Mesendoderm (in vitro differentiated cells): Measurements from ENCODE around the gene IFT57.
A peak's percentile ranks its signal among the peaks of the same experiment; 100 is the strongest.

Experiments
- DNase-seq: peaks from one replicate; pipeline ENCODE4 v3.0.0; 2013
- H2AK5ac ChIP-seq: 2 replicates; pipeline ENCODE4 v1.6.1; 2013; ENCODE audit warnings: low read length, inconsistent platforms
- H2BK120ac ChIP-seq: 2 replicates; pipeline ENCODE4 v1.6.1; 2013; ENCODE audit warnings: low read depth, mild to moderate bottlenecking, low read length, moderate library complexity, mixed read lengths
- H2BK15ac ChIP-seq: replicated peaks from 2 replicates; pipeline ENCODE4 v1.6.1; 2013; ENCODE audit warnings: low read depth, mild to moderate bottlenecking, moderate library complexity
- H2BK5ac ChIP-seq: 2 replicates; pipeline ENCODE4 v1.6.1; 2013; ENCODE audit warnings: low read length, inconsistent platforms
- H3K18ac ChIP-seq: 2 replicates; pipeline ENCODE4 v1.6.1; 2013; ENCODE audit warnings: mild to moderate bottlenecking, low read length, mixed read lengths
- H3K23ac ChIP-seq: one replicate; pipeline ENCODE4 v1.6.1; 2013; ENCODE audit warnings: low read length
- H3K27ac ChIP-seq: 2 replicates; pipeline ENCODE4 v1.5.1; 2013; ENCODE audit warnings: low read depth, mild to moderate bottlenecking, inconsistent platforms, low read length, moderate library complexity
- H3K27me3 ChIP-seq: 2 replicates; pipeline ENCODE4 v1.6.1; 2013; ENCODE audit warnings: low read length, control low read depth, mild to moderate bottlenecking, inconsistent platforms; ENCODE audit not compliant: insufficient read depth, poor library complexity
- H3K36me3 ChIP-seq: 2 replicates; pipeline ENCODE4 v1.6.1; 2013; ENCODE audit warnings: low read length, inconsistent platforms; ENCODE audit not compliant: control insufficient read depth, insufficient read depth
- H3K4ac ChIP-seq: one replicate; pipeline ENCODE4 v1.6.1; 2013; ENCODE audit warnings: low read depth, mild to moderate bottlenecking, low read length, moderate library complexity
- H3K4me1 ChIP-seq: 2 replicates; pipeline ENCODE4 v1.6.1; 2013; ENCODE audit warnings: low read depth, low read length, inconsistent platforms; ENCODE audit not compliant: control insufficient read depth
- H3K4me2 ChIP-seq: 2 replicates; pipeline ENCODE4 v1.6.1; 2013; ENCODE audit warnings: low read length
- H3K4me3 ChIP-seq: 2 replicates; pipeline ENCODE4 v1.5.1; 2013; ENCODE audit warnings: mild to moderate bottlenecking, low read length
- H3K56ac ChIP-seq: one replicate; pipeline ENCODE4 v1.6.1; 2013; ENCODE audit warnings: low read length
- H3K79me1 ChIP-seq: 2 replicates; pipeline ENCODE4 v1.6.1; 2013; ENCODE audit warnings: low read length, inconsistent platforms
- H3K79me2 ChIP-seq: 2 replicates; pipeline ENCODE4 v1.6.1; 2013; ENCODE audit warnings: mild to moderate bottlenecking, low read length; ENCODE audit not compliant: control insufficient read depth, insufficient read depth
- H3K9ac ChIP-seq: 2 replicates; pipeline ENCODE4 v1.6.1; 2013; ENCODE audit warnings: low read length, inconsistent platforms
- H4K5ac ChIP-seq: one replicate; pipeline ENCODE4 v1.6.1; 2013; ENCODE audit warnings: low read length
- H4K8ac ChIP-seq: one replicate; pipeline ENCODE4 v1.6.1; 2013; ENCODE audit warnings: low read depth, mild to moderate bottlenecking, control low read depth, low read length, moderate library complexity
- WGBS: extraction: QIAGEN DNeasy Blood & Tissue Kit; methylation state at CpG from one replicate; pipeline ENCODE4 v1.1.7; 2013; ENCODE audit warnings: low lambda C conversion rate, missing lambda C conversion rate; ENCODE audit not compliant: insufficient coverage; ENCODE audit errors: extremely low coverage; 5-methylcytosine and 5-hydroxymethylcytosine counted together

Gene IFT57

DNA sequence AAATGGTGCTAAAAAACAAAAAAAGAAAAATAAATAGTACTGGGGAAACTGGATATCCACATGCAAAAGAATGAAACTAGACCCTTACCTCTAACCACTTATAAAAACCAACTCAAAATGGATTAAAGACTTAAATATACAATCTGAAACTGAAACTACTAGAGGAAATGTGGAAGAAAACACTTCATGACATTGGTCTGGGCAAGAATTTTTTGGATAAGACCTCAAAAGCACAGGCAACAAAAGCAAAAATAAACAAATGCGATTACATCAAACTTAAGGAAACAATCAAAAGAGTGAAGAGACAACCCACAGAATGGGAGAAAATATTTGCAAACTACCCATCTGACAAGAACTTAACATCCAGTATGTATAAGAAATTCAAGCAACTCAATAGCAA lies 6.4 kb downstream of the IFT57 start:
- no peak for DNase-seq

DNA sequence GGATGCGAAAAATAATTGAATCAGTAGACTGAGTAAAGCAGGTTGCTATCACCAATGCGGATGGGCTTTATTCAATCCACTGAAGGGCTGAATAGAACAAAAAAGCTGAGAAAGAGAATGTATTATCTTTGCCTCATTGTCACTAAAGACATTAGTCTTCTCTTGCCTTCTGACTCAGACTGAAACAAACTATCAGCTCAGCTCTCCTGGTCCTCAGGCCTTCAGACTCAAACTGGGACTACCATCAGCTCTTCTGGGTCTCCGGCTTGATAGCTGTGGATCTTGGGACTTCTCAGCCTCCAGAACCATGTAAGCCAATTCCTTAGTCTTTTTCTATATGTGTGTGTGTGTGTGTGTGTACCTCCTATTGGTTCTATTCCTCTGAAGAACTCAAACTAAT lies 12.6 kb downstream of the IFT57 start:
- Histone ChIP-seq H2BK5ac (no peak overlapping the region), H3K4me2 (no peak overlapping the region), H3K4ac (no peak overlapping the region), H3K79me2 (no peaks in the 10 kb centered on the region), H3K4me3 (no peak overlapping the region), H4K8ac (no peak overlapping the region), H3K23ac (no peak overlapping the region), H3K18ac (no peak overlapping the region), H2AK5ac (no peak overlapping the region), H3K4me1 (no peaks in the 10 kb centered on the region), H3K56ac (no peak overlapping the region), H3K9ac (no peak overlapping the region), H3K36me3 (no peaks in the 10 kb centered on the region), H3K27me3 (no peaks in the 10 kb centered on the region), H3K27ac (no peak overlapping the region), H2BK120ac (no peak overlapping the region), H4K5ac (no peak overlapping the region), H3K79me1 (no peaks in the 10 kb centered on the region), H2BK15ac (no peak overlapping the region)
- WGBS, result no CpG with 5 or more reads among the region's 3 CpGs
- no peak for DNase-seq

More for the DNA sequence above, 6.4 kb downstream of the IFT57 start:
- H3K56ac ChIP-seq, result no peak overlapping the region
- no peak overlapping the region for H3K23ac ChIP-seq
- no peak overlapping the region for H3K18ac ChIP-seq
- no peak overlapping the region for H3K4me2 ChIP-seq
- H4K8ac ChIP-seq, result no peak overlapping the region
- H2BK120ac ChIP-seq, result no peak overlapping the region
- no peak overlapping the region for H3K27ac ChIP-seq
- H3K4me3 ChIP-seq, result no peak overlapping the region
- no peaks in the 10 kb centered on the region for H3K27me3 ChIP-seq
- no peak overlapping the region for H3K9ac ChIP-seq
- no peaks in the 10 kb centered on the region for H3K36me3 ChIP-seq
- no peak overlapping the region for H3K4ac ChIP-seq
- H2AK5ac ChIP-seq, result no peak overlapping the region
- no CpG with 5 or more reads among the region's 1 CpG for WGBS
- H3K79me1 ChIP-seq, result no peaks in the 10 kb centered on the region
- no peak overlapping the region for H2BK5ac ChIP-seq
- no peak overlapping the region for H2BK15ac ChIP-seq
- H3K4me1 ChIP-seq, result no peaks in the 10 kb centered on the region
- no peaks in the 10 kb centered on the region for H3K79me2 ChIP-seq
- no peak overlapping the region for H4K5ac ChIP-seq

DNA sequence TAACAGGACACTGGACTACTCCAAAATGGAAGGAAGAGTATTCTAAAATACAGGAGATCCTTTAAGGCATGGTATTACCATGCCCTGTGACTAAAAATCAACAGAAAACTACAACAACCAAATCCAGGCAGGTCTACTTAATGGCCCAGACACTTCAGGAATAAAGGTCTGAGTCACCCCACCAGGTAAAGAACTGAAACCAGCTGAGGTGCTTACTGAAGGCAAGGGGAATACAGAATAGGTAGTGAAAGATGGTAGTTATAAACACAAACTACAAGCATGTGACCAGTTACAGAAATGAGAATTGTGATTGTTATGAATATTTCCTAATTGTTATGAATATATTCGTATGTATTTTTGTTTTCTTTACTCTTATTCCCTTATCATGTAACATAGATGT lies 13.4 kb downstream of the IFT57 start:
- Histone ChIP-seq H3K23ac (no peak overlapping the region), H3K18ac (no peak overlapping the region), H3K9ac (no peak overlapping the region), H2BK15ac (no peak overlapping the region), H3K4me1 (no peaks in the 10 kb centered on the region), H4K5ac (no peak overlapping the region), H3K27ac (no peak overlapping the region), H3K36me3 (no peaks in the 10 kb centered on the region), H2BK5ac (no peak overlapping the region), H2AK5ac (no peak overlapping the region), H3K79me1 (no peaks in the 10 kb centered on the region), H3K79me2 (no peaks in the 10 kb centered on the region), H2BK120ac (no peak overlapping the region), H3K4ac (no peak overlapping the region), H4K8ac (no peak overlapping the region), H3K4me2 (no peak overlapping the region), H3K4me3 (no peak overlapping the region), H3K27me3 (no peaks in the 10 kb centered on the region), H3K56ac (no peak overlapping the region)
- no peak for DNase-seq
- WGBS, result no CpG with 5 or more reads among the region's 1 CpG

DNA sequence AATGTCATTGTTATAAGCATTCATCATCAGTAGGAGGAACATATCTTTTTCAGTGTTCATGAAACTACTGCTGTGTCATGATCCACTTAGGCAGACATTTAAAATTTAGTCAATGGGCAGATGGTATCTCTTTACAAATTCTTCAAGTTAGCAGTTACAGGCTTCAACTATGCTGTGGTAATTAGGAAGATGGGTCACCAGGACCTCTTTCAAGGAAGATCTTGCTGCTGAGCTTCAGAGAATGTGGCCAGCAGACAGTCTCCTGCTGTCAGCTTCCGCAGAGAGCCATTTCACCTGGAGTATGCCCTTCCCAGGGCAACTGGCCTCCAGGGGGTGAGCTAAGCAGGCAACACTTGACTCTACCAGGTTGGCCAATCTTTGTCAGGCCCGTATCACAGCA lies 19.4 kb downstream of the IFT57 start:
- Histone ChIP-seq H3K4me1 (no peaks in the 10 kb centered on the region), H3K4ac (no peak overlapping the region), H3K27me3 (no peaks in the 10 kb centered on the region), H2AK5ac (no peak overlapping the region), H2BK15ac (no peak overlapping the region), H3K79me2 (no peaks in the 10 kb centered on the region), H3K9ac (no peak overlapping the region), H2BK5ac (no peak overlapping the region), H4K8ac (no peak overlapping the region), H3K36me3 (no peaks in the 10 kb centered on the region), H2BK120ac (no peak overlapping the region), H4K5ac (no peak overlapping the region), H3K23ac (no peak overlapping the region), H3K27ac (no peak overlapping the region), H3K4me2 (no peak overlapping the region), H3K4me3 (no peak overlapping the region), H3K18ac (no peak overlapping the region), H3K79me1 (no peaks in the 10 kb centered on the region), H3K56ac (no peak overlapping the region)
- DNase-seq, result peak; percentile 81
- WGBS, result no CpG with 5 or more reads among the region's 2 CpGs

DNA sequence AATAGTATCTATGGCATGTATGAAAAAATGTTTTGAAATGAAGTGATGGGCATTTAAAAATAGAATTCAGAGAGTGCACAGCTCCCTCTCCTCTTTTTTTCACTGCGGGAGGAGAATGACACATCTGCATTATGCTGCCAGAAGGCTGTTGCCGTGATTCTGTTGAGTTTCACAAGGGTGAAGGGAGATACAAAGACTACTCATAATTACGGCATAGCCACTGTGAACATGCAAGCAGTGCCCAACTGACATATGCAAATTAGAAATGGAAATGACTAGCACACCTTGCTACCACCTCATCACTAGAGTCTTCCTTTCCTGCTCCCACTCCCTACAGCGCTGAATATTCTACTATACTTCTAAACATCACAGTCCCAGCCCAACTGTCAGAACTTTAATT lies 20.1 kb downstream of the IFT57 start:
- Histone ChIP-seq H3K18ac (no peak overlapping the region), H3K27me3 (no peaks in the 10 kb centered on the region), H3K27ac (no peak overlapping the region), H4K8ac (no peak overlapping the region), H4K5ac (no peak overlapping the region), H3K4me2 (no peak overlapping the region), H2BK120ac (no peak overlapping the region), H3K4me1 (no peaks in the 10 kb centered on the region), H3K79me2 (no peaks in the 10 kb centered on the region), H3K9ac (no peak overlapping the region), H2BK5ac (no peak overlapping the region), H3K4ac (no peak overlapping the region), H2AK5ac (no peak overlapping the region), H3K23ac (no peak overlapping the region), H3K36me3 (no peaks in the 10 kb centered on the region), H2BK15ac (no peak overlapping the region), H3K56ac (no peak overlapping the region), H3K4me3 (no peak overlapping the region), H3K79me1 (no peaks in the 10 kb centered on the region)
- no CpG with 5 or more reads among the region's 4 CpGs for WGBS
- no peak for DNase-seq

DNA sequence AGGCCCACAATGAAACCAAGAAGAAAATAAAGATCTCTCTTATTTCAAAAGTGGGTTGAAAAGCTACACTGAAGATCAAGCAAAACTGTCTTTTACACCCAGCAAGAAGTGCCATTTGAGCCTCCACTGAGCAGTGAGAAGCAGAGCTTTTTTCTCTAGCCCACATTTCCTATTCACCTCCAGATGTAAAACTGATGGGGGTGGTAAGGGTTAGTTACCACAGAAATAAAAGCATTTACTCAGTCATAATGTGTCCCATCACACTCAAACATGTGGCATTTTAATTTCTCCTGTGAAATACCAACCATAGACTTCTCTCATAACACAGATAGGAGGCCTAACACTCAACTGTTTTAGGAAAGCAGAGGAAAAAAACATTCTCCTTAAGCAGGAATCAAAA lies 21.0 kb downstream of the IFT57 start:
- Histone ChIP-seq H2AK5ac (no peak overlapping the region), H3K27me3 (no peaks in the 10 kb centered on the region), H3K4me1 (no peaks in the 10 kb centered on the region), H2BK120ac (no peak overlapping the region), H3K9ac (no peak overlapping the region), H3K36me3 (no peaks in the 10 kb centered on the region), H2BK5ac (no peak overlapping the region), H3K23ac (no peak overlapping the region), H3K79me2 (no peaks in the 10 kb centered on the region), H3K4me3 (no peak overlapping the region), H4K5ac (no peak overlapping the region), H3K4me2 (no peak overlapping the region), H3K79me1 (no peaks in the 10 kb centered on the region), H3K27ac (no peak overlapping the region), H3K18ac (no peak overlapping the region), H3K56ac (no peak overlapping the region), H3K4ac (no peak overlapping the region), H2BK15ac (no peak overlapping the region), H4K8ac (no peak overlapping the region)
- DNase-seq, result no peak
